A204.1 (cell line): ENCODE data around the gene UST.
A peak's percentile ranks its signal among the peaks of the same experiment; 100 is the strongest.

Source experiments
- FAIRE-seq: peaks from 2 replicates; lab custom pipeline; 2012; peaks lifted over from hg19 to GRCh38; lab: Jason Lieb, UNC

The UST gene, protein sequence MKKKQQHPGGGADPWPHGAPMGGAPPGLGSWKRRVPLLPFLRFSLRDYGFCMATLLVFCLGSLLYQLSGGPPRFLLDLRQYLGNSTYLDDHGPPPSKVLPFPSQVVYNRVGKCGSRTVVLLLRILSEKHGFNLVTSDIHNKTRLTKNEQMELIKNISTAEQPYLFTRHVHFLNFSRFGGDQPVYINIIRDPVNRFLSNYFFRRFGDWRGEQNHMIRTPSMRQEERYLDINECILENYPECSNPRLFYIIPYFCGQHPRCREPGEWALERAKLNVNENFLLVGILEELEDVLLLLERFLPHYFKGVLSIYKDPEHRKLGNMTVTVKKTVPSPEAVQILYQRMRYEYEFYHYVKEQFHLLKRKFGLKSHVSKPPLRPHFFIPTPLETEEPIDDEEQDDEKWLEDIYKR

DNA sequence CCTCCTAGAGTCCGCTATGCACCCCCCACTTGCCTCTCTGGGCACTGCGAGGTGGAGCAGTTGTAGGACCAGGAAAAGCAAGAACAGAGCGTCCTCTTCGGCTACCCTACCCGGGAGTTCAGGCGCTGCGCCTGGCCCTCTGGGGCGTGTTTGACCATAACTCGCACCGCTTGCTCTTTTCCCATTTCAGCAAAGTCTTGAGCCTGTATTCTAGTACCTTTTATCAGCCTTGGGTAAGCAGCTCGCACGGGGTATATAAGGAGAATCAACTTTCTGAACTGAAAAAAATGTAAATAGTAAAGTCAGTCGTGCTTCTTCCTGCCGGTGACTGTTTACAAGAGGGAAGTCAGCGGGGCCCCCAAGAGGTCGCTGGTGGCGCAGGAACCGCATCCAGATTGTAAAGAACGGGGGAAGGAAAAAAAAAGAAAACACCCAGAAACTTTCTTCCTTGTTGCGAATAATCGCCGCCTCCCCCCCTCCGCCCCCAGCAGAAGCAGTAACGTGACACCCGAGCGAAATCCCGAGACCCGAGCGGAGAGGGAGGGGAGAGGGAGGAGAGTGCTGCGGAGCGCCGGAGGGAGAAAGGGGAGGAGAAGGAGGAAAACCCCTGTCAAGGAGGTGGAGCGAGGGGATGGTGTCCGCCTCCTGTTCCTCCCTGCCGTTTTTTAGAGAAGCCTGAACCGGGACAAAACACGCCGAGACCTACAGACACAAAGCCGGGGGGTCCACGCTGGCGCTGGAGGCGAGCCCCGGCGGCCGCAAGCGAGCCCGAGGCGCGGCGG, at the start of gene UST:
Gene UST (plus strand): TSS at position 668 of the 782 bp plus-strand sequence. CDS start 401 bp downstream, outside the sequence.
- no peak for FAIRE-seq

- no peak for FAIRE-seq
Measured at GRCh38 chr6:148697895-148698440, 48.9 kb upstream of the UST start.

DNA sequence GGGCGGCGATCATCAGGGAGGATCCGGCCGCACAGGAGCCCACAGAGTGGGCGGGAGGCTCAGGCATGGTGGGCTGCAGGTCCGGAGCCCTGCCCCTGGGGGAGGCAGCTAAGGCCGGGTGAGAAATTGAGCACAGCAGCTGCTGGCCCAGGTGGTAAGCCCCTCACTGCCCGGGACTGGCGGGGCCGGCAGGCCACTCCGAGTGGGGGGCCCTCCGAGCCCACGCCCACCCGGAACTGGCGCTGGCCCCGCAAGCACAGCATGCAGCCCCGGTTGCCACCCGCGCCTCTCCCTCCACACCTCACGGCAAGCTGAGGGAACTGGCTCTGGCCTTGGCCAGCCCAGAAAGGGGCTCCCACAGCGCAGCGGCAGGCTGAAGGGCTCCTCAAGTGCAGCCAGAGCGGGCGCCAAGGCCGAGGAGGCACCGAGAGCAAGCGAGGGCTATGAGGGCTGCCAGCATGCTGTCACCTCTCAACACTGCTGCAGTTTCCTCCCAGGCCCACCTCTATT, 48.1 kb upstream of the UST start:
- no peak for FAIRE-seq

DNA sequence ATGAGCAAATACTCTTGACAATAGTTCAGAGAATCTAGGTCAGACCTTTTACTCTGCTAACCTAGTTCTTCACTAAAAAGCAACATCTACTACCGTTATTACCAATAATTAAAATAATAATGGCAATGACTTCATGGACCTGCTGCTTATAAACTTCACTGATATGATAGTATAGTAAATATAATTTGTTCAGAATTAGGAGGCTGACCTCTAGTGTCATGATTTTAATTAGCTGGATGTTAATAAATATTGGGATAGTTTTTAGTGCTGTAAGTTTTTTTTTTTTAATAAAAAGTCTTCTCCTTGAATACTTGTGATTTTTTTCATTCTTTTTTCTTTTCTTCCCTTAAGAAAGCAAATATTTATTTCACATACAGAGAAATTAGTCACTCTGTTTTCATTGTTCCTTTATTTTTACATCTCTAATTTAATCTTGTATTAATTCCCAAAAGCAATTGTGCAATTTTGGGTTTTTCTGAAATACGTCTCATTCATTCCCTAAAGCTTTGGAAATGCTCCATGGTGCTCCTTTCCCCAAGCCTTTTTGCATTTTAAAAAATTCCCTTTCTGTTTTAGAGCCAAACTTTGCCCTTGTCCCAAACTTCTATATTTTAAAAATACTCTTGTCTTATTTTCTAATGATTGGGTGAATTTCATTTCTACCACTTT, 46.6 kb upstream of the UST start:
- peak; percentile 70 for FAIRE-seq

DNA sequence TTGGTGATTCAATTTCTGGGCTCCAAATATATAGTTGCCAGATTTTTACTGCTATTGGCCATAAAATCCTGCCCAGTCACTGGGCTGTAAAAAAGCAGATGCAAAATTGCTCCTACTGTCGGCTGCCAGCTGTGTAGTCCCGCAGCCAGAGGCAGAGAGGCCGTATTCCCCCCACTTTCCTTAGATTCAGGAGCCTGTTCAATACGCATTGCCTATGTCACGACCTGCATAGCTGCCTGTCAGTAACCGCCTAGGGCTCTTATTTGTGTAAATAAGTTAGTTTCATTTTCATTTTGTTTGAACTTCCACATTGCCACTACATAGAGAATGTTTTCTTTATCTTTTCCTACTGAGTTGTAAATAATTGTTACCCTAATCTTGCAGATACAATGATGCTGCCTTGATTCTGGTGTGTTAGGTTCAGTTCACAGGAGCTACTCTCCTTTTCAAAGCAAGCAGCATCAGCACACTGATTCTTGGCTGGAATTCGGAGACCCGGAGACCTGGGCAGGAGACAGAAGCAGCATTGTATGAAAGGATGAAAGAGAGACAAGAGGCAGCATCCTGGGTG, 46.0 kb upstream of the UST start:
- no peak for FAIRE-seq

DNA sequence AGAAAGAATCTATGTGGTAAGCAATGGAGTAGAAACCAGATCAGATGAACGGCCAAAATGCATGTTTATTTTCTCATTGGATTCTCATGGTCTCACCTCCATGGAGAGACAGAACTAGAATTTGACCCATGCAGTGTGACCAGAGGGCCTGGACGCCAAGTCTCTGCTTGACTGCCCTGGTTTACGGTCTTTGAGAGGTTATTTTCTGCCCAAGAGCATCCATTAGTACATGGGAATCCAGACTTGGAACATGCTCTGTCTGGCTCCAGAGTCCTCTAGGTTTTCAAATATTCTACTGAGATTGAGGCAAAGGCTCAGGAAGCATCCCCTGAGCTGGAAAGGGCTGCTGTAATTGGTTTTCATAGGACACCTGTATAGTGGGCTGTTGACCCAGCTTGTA, 45.5 kb upstream of the UST start:
- FAIRE-seq, result no peak

GRCh38 chr6:148703900-148704299, 42.9 kb upstream of the UST start:
- FAIRE-seq, result no peak

- FAIRE-seq, result no peak
Measured at GRCh38 chr6:148704400-148705246, 42.2 kb upstream of the UST start.

DNA sequence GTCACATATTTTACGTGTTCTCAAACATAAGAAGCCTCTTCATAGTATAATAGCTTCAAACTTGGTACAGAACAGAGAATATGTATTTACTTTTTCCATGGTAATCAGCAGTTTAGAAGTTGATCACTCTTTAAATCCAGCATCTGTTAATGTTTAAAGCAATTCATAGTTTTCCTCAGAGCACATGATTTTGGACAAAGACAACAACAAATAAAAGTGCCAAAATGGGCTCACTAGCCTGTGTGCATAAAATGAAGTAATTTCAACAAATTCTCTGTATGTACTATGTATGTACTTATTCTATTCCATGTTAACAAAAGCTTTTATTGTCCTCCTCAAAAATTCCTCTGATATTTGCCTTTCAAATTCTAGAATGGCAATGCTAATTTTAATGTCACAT, 38.1 kb upstream of the UST start:
- no peak for FAIRE-seq

- no peak for FAIRE-seq
Measured at GRCh38 chr6:148709577-148709976, 37.3 kb upstream of the UST start.

DNA sequence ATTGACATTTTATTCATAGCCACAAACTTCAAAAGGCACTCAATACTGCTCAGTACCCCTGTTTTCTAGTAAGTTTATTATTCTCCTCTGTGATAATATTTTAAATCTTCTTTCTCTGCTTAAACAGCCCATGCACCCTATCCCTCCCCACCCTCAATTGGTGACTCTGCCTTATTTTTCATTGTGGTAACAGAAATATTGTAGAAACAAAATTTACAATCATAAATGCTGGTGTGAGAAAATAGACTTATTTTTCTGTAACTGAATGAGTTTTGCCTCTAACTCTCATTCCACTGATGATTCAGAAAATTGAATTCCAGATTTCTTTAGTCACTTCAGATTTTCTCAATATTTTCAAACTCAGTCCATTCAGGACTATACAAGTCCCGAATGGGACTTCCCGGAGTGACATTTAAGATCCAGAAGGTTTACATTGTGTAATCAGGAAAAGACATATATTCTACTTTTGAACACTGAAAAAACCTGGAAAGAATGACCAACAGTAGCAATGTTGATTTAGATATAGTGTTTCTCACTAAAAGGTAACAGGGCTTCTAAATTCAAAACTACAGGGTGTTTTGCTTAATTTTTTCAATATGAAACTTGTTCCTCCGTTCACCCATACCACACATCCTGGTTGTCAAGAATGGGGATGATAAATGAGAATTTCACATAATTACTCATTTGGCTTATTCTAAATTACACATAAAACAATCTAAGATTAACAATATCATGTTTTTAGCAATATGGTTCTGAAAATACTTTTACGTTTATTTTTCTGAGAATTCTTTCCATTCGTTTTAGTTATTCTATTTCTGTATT, 34.8 kb upstream of the UST start:
- FAIRE-seq, result no peak

DNA sequence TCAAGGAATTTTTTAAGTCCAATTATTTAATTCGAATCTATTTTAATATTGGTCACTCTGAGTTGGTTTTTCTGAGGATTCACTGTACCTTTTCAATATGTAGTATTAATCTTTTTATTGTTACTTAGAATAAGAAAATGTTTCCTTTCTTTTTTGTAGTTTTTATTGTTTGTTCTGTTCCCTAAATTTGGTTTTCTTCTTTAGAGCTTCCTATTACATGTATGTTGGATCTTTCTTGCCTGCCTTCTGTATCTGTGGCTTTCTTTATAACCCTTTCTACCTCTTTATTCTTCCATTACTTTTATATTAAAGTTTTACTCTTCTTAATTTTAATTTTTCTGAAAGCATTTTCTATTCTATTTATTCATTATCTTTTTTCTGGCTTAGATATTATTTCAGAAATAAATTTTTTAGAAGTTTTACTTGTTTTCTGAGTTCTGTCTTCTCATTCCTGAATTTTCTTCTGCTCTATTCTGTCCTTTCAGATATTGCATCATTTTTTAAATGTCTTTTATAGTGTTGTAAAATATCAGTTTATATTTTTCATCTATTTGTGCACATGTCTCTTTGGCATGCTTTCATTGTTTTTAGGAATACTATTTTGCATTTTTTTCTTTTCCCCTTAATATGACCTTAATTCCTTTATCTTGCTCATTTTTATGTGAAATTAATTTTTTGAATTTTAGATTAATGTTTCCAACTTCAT, 33.6 kb upstream of the UST start:
- peak; percentile 40 for FAIRE-seq

DNA sequence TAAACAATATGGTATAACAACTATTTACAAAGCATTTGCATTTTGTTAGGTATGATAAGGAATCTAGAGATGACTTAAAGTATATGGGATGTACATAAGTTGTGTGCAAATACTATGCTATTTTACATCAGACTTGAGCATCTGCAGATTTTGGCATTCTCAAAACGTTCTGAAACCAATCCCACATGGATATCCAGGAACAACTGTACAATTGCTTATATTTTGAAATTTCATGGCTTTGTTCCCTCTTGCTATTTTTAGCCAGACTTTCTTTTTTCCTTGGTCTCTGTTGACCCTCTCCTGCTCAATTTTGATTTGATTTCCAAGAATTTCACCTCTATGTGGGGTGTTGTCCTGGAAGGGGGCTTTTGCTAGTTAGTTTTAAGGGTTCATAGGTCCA, 32.9 kb upstream of the UST start:
- FAIRE-seq, result no peak

- FAIRE-seq, result no peak
Measured at GRCh38 chr6:148716811-148717210, 30.0 kb upstream of the UST start.

DNA sequence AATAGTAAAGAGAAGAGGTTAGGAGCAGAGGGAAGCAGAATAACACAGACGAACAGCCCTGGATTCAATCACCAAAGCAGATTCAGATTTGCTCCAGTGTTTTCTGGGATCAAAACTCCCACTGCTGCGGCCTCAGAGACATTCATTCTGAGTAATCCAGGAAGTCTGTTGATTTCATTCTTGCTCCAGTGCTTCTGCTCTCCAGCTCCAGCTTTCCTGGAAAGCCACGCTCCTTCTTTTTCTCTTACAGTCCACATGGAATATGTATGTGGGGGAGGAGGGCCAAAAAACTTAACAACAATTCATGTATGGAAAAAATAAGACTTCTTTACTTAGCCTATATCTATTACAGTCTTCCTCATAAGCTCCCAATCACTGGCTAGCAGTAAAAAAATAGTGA, 26.4 kb upstream of the UST start:
- no peak for FAIRE-seq

DNA sequence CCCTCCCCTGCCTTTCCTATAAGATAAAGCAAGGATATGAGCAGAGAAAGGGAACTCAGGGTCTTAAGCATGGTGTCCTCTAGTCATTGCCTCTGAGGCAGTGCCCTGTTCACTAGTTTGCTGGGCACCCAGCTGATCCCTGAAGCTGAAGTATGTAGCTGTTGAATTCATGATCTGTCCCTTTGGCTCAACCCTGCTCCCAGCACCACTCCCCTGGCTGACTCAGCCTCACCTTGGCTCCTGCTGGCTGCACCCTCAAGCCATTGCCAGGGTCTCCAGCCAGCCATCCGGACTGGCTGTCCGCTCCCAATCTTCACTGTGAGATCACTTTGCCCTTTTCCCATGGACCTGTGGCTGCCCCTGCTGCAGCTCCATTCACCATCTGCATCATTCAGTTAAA, 25.9 kb upstream of the UST start:
- no peak for FAIRE-seq

DNA sequence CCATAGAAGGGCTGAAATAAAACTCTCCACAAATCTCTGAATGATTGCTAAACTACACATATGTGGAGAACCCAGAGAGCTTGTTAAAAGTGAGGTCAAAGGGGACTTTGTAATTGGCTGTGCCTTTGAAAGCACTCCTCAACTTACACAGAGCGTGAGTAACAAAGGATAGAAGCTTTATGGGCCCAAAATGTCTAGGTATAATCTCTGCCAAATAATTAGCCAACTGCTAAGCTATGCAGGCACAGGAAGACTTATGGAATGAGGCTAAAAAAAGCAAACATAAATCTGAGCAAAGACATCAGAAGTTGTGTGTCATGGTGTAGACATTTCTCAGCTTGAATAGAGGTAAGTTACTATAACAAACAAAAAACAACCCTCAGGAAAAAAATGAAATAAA, 23.3 kb upstream of the UST start:
- no peak for FAIRE-seq

GRCh38 chr6:148724428-148724827, 22.4 kb upstream of the UST start:
- FAIRE-seq, result no peak

GRCh38 chr6:148727104-148727503, 19.7 kb upstream of the UST start:
- FAIRE-seq, result no peak

GRCh38 chr6:148735989-148736388, 10.8 kb upstream of the UST start:
- FAIRE-seq, result no peak
